Endothelial cell of umbilical vein (primary cell): ENCODE results near the gene PIGB.

Experiments
- CTCF ChIP-seq, 2 donors: IDR thresholded peaks; 1 replicate in 1 of 2; 2 replicates in 1 of 2; pipeline ENCODE4 v1.5.1; 2011; ENCODE audit warnings: low read length in 2 of 2, mild to moderate bottlenecking in 2 of 2, moderate library complexity in 2 of 2, control low read depth in 1 of 2, inconsistent platforms in 1 of 2, low read depth in 1 of 2; ENCODE audit not compliant: insufficient read depth in 1 of 2; ENCODE audit errors: extremely low read depth in 1 of 2
- MYC ChIP-seq: IDR thresholded peaks from one replicate; pipeline ENCODE4 v1.6.1; 2011; ENCODE audit warnings: mild to moderate bottlenecking, low read depth, low read length
- POLR2A ChIP-seq: IDR thresholded peaks from 2 replicates; pipeline ENCODE4 v1.6.1; 2012; ENCODE audit warnings: low read depth, mild to moderate bottlenecking, control low read depth, low read length
- POLR2AphosphoS5 ChIP-seq: IDR thresholded peaks from 2 replicates; pipeline ENCODE4 v1.6.1; 2012; ENCODE audit warnings: low read depth, mild to moderate bottlenecking, control low read depth, low read length, moderate library complexity; ENCODE audit not compliant: insufficient read depth

GRCh38 chr15:55297315-55297714, 21.7 kb upstream of the PIGB start:
- TF ChIP-seq POLR2A: no peak
- TF ChIP-seq CTCF (IDR thresholded peaks at IDR 0.05; ENCODE audit: extremely low read depth in 1 of 2, insufficient read depth in 1 of 2, low read depth in 1 of 2, low read length in 2 of 2): no peak
- no peak for TF ChIP-seq POLR2AphosphoS5
- no peak for TF ChIP-seq MYC
